ENCODE data around the gene SDSL.

The SDSL gene, protein sequence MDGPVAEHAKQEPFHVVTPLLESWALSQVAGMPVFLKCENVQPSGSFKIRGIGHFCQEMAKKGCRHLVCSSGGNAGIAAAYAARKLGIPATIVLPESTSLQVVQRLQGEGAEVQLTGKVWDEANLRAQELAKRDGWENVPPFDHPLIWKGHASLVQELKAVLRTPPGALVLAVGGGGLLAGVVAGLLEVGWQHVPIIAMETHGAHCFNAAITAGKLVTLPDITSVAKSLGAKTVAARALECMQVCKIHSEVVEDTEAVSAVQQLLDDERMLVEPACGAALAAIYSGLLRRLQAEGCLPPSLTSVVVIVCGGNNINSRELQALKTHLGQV

DNA sequence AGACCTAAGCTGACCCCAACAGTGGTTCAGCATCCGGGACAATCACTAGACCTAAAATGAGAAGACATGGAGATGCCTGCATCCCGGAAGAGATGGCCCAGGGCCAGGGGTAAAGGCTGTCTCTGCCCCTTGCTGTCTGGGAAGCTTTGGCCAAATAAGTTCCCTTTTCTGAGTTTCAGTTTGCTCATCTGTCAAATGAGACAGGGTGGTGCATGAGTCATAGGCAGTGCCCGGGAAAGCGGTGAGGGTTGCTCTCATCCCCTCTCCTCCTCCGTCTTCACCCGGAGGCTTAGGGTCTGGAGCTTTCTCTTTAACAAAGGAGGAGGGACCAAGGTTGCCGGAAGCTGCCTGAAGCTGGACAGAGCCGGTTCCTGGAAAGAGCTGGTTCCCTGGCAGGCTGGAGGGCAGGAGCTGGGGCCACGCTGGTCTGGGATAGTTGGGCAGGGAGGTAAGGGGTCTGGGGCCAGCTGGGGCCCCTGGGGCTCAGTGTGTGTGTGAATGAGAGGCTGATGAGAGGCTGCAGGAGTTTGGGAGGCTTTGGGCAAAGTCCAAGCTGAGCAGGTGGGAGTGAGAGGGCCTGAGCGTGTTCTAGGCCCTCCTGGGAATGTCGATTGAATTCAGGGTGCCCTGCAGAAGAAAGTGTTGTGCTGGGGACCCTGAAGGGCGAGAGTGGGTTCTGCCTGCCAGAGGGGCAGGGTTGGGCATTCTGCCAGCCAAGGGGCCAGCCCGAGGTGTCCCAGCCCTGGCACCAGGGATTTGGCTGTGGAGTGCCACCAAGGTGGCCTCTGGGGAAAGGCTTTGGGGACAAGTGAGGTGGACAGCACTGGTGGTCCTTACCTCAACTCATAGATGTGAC lies at the start of gene SDSL:
SDSL (plus strand) TSS at position 351 of the 856 bp plus-strand sequence. CDS start 5,603 bp downstream, outside the sequence.
- no peak for FAIRE-seq
- peak; percentile 92 for DNase-seq (ENCODE audit: low spot score)

DNA sequence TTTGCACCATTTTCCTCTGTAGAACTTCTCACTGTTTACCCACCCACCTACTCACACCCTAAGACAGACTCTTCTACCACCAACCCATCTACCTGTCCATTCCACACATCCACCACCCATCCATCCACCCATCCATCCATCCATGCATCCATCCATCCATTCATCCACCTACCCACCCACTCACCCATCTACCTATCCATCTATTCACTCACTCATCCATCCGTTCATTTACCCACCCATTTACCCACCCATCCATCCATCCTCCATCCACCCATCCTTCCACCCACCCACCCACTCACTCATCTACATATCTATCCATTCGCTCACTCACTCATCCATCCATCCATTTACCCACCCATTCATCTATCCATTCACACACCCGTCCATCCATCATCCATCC lies 48.7 kb upstream of the SDSL start:
- FAIRE-seq (peak; percentile 61), DNase-seq (ENCODE audit: low spot score) (no peak)

DNA sequence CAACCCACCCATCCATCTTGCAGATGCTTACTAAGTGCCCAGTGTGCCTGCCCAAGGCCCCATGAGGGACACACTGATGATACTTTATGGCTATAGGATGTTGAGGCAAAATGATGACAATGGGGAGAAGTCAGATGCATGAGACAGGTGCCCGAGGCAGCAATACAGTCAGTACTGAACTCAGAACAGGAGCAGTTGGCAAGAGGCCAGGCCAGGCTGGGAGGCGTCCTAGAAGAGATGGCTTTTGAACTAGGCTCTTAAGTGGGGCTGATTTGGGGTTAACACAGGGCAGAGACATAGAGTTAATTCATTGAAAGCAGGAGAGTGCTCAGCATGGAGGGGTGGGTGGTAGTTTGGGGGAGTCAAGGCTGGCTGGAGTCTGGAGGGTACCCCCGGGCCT lies 48.2 kb upstream of the SDSL start:
- DNase-seq (ENCODE audit: low spot score): no peak
- FAIRE-seq: no peak

DNA sequence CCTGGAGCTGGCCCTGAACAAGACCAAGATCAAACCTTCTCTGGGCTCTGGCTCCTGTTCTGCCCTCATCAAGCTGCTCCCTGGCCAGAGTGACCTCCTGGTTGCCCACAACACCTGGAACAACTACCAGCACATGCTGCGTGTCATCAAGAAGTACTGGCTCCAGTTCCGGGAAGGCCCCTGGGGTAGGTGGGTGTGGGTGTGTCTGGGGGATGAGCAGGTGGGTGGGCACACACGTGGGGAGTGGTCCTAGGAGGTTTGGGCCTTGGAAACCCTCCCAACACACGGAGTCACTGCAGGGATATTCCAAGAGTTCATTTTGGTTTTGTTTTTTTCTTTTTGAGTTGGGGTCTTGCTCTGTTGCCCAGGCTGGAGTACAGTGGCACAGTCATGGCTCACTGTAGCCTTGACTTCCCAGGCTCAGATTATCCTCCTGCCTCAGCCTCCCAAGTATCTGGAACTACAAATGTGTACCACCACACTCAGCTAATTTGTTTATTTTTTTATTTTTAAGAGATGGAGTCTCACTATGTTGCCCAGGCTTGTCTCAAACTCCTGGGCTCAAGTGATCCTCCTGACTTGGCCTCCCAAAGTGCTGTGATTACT lies 47.3 kb upstream of the SDSL start:
- FAIRE-seq: no peak
- no peak for DNase-seq (ENCODE audit: low spot score)

DNA sequence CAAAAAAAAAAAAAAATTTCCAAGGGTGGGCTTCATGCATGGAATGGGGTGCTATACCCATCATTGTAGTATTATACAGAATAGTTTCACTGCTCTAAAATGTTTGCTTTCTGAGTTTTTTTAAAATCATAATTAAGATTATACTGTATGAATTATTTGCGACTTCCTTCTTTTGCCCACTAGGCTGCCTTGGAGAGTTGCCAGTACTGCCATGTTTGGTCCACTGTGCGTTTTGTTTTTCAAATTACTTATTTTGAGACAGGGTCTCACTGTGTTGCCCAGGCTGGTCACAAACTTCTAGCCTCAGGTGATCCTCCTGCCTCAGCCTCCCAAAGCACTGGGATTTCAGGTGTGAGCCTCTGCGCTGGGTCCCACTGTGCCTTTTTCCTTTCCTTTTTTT lies 43.9 kb upstream of the SDSL start:
- no peak for DNase-seq (ENCODE audit: low spot score)
- no peak for FAIRE-seq

DNA sequence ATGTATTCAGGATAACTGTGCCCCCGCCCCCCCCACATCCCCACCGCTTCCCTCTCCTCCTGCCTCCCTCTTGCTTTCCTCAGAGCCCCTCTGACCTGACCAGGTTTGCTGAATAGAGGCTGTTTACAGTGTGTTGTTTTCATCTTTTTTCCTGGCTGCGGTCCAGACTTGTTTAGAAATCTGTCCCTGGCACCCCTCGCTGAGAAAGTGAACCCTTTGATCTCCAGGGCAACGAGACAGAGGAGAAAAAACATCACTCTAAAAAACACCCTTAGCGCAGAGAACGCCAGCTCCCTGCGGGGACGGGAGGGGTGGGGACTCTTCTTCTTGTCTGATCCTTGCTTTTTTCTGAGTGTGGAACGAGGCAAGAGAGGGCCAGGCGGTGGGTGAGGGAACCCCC lies 41.0 kb upstream of the SDSL start:
- no peak for FAIRE-seq
- DNase-seq (ENCODE audit: low spot score): no peak

DNA sequence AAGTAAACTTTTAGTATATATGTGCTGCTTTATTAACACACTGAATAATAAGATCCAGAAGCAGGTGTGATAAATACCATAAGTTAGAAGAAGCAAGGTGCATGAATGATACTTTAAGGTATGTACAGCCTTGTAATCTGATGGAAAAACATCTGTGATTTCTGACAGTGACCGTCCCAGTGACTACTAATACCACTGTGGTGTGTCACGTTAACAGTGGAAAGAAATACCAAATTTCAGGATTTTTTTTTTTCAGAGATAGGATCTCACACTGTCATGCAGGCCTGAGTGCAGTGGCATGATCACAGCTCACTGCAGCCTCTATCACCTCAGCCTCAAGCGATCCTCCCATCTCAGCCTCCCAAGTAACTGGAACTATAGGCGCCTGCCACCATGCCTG lies 40.0 kb upstream of the SDSL start:
- DNase-seq (ENCODE audit: low spot score) (no peak), FAIRE-seq (no peak)

DNA sequence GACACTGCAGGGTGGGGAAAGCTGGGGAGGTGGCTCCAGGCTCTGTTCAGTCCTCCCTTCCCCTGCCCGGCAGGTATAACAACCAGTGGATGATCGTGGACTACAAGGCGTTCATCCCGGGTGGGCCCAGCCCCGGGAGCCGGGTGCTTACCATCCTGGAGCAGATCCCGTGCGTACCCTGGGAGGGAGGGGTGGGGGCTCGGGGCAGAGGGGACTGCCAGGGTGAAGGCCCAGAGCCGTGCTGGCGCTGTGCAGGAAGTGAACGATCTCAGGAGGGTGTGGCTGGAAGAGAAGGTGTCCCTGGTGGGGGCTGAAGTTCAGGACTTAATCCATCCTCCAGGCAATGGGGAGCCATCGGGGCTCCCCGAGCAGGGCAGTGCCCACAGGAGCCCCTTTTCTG lies 37.4 kb upstream of the SDSL start:
- FAIRE-seq (no peak), DNase-seq (ENCODE audit: low spot score) (no peak)

DNA sequence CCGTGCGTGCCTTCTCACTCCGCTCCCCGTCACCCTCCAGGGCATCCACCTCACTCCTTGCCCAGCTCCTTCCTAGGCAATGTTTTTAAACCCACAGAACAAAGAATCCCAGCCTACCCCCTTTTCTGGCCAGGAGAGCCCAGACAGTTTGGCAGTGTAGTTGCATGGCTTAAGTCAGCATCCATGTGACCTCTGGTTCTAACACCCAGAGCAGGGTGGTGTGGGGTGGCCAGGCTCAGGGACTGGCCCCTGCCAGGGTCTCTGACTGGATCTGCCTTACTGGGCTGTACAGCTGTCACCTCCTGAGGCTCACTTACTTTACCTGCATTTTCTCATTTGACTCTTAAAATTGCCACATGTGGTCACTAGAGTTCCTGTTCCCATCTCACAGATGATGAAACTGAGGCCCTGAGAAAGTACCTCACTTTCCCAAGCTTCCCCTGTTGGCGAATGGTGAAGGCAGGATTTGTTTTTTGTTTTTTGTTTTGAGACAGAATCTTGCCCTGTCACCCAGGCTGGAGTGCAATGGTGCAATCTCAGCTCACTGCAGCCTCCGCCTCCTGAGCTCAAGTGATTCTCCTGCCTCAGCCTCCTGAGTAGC lies 36.8 kb upstream of the SDSL start:
- DNase-seq (ENCODE audit: low spot score) (no peak), FAIRE-seq (no peak)

DNA sequence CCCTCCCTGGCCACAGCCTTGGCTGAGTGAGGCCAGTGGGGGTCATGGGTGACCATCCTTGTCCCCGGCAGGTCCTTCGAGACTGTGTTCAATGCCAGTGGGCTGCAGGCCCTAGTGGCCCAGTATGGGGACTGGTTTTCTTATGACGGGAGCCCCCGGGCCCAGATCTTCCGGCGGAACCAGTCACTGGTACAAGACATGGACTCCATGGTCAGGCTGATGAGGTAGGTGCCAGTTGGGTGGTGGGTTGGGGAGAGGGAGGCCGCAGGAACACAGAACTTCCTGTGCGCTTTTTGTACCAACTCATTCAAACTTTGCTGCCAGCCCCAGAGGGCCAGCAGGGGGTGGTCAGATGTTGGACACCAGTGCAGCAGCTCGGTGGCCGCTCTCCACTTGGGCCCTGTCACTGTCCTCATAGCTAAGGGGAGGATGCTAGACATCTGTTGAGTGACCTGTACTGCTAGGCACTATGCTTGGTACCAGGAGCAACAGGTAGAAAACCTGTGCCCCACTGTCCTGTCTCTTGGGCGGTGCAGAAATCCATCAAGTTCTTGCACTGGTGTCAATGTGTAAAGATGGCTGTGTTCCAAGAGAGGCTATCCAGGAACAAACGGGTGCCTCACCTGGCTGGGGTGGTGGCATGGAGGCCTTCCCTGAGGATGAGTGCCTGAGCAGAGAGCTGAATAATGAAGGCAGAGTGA lies 35.2 kb upstream of the SDSL start:
- no peak for FAIRE-seq
- DNase-seq (ENCODE audit: low spot score): no peak

DNA sequence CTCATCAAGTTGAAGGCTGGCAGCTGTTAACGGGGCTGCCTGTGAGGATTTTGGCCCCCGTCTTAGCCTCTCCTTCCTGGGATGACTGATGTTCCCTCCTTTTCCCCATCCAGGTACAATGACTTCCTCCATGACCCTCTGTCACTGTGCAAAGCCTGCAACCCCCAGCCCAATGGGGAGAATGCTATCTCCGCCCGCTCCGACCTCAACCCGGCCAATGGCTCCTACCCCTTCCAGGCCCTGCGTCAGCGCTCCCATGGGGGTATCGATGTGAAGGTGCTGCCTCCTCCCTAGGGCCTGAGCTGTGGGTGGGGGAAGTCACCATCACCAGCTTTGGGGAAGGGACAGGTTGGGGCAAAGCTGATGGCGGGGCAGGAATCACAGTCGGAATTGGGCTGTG lies 34.5 kb upstream of the SDSL start:
- FAIRE-seq (no peak), DNase-seq (ENCODE audit: low spot score) (no peak)

DNA sequence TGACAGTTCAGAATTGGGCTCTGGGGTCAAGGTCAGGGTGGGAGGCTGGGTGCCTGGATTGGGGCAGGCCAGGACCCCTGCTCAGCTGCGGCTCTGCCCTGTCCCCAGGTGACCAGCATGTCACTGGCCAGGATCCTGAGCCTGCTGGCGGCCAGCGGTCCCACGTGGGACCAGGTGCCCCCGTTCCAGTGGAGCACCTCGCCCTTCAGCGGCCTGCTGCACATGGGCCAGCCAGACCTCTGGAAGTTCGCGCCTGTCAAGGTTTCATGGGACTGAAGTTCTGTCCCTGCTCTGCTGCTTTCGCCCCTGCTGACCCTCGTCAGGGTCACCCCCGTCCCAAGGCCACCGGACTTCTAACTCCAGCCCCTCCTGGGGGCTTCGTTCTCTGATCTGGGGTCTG lies 33.8 kb upstream of the SDSL start:
- no peak for FAIRE-seq
- no peak for DNase-seq (ENCODE audit: low spot score)

DNA sequence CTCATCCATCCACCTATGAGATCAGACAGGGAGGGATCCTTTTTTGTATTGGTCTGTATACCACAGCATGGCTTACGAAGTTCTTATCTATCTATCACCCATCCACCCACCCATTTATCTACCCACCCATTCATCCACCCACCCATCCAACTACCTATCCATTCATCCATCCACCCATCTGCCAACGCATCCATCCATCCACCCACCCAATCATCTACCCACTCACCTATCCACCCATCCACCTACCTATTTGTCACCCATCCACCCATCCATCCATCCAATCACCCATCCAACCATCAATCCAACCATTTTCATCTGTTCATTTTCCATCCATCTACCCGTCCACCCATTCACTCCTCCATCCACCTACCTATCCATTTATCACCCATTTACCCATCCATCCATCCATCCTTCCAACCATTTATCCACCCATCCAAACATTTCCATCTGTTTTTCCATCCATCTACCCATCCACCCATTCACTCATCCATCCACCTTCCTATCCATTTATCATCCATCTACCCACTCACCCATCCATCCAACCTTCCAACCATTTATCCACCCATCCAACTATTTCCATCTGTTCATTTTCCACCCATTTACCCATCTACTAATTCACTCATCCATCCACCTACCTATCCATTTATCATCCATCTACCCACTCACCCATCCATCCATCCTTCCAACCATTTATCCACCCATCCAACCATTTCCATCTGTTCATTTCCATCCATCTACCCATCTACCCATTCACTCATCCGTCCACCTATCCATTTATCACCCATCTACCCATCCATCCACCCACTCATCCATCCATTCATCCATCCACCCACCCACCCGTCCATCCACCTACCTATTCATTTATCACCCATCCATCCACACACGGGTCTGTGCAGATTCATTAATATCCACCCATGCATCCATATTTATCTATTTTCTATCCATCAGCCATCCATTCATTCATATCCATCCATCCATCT lies 31.8 kb upstream of the SDSL start:
- FAIRE-seq (peak; percentile 92), DNase-seq (ENCODE audit: low spot score) (no peak)

DNA sequence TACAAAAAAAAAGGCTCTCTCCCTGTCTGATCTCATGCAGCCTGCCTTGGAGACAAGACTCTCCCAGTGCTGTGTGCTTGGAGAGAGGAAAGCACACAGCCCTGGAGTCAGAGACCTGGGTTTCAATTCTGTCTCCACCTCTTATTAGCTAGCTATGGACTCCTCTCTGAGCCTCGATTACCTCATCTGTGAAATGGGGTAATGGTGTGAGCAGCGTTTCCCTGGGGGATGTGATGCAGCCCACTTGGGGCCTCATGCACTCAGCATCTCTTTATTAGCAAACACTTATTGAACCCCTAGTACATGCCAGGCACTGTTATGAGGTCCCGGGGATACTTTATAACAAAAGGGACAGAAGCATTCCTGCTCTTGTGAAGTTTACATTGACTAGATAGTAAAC lies 31.0 kb upstream of the SDSL start:
- FAIRE-seq: no peak
- DNase-seq (ENCODE audit: low spot score): no peak

DNA sequence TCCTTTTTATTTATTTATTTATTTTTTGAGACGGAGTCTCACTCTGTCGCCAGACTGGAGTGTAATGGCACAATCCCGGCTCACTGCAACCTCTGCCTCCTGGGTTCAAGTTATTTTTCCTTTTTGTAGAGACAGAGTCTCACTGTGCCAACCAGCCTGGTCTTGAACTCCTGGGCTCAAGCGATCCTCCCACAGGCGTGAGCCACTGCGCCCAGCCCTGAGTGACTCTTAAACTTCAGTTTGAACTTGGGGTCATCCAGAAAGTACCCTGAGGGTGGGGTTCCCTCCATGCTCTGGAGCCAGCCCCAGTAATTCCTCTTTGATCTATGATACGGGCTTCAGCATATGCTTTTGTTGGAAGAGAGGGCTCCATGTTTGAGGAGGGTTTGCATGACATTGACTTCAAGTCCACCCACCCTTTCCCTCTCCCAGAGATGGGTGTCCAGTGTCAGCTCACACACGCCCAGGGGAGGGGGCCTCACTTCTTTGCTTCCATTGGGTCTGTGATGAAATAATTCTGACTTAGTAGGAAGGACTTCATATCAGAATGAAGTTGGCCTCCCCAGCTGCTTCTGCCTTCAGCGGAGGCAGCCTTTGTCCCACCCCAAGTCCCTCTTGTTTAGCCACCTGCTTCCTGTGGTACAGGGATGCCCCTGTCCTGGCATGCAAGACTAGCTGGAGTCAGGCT lies 30.4 kb upstream of the SDSL start:
- DNase-seq (ENCODE audit: low spot score) (no peak), FAIRE-seq (no peak)

DNA sequence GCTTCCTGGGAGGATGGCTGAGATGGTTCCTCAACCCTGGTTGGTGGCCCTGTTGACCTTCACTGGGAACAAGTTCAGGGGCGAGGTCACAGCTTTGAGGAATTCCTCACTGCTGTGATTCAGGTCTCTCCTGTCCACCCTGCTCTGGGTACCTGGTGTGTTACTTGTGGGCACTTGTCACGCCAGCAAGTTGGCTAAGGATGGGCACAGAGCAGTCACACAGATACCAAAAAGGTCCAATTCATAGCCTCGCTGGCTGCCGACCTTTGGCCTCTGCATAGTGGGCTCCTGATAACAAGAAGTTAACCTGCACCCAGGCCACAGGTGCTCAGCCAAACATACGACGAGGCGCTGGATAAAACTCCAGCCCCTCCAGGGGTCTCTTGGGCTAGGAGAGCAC lies 29.7 kb upstream of the SDSL start:
- DNase-seq (ENCODE audit: low spot score): no peak
- FAIRE-seq: no peak

DNA sequence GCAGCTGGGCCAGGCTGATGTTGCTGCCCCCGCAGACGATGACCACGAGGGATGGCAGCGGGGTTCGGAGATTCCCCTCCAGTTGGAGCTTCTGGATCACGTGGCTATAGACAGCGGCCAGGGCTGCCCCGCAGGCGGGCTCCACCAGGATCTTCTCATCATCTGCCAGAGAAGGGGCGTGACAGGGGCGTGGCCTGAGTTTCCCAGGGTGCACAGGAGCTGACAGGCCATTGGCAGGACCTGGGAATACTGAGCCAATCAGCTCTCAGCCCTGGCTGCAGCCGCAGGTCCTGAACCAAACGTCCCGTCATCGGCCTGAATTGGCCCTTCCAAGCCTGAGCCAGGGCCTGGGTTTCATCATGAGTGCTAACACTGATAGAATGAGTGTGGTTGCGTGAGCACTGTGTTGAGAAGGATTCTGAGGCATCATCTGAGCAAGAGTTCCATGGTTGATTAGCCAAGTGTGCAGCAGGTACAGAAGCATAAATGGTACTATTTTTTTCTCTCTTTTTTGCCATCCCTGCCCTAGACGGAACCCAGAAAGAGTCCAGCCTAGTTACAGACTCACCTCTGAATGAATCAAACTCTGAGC lies 29.1 kb upstream of the SDSL start:
- DNase-seq (ENCODE audit: low spot score) (no peak), FAIRE-seq (no peak)

DNA sequence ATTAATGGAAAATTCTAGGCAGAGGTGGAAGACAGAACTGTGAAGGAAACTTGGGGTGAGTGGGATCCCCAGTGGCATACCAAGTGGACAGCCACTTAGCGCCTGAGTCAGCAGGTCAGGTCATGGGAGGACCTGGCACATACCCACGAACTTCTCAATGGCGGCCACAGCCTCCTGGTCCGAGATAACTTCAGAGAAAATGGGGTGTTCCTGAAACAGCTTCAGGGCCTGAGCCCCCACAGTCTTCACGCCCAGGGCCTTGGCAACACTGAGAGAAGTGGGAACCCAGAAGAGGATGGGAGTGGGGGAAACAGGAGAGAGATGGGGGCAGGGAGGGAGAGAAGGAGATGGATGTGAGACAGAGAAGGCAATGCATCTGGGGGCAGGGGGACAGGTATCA lies 28.4 kb upstream of the SDSL start:
- FAIRE-seq (no peak), DNase-seq (ENCODE audit: low spot score) (no peak)

DNA sequence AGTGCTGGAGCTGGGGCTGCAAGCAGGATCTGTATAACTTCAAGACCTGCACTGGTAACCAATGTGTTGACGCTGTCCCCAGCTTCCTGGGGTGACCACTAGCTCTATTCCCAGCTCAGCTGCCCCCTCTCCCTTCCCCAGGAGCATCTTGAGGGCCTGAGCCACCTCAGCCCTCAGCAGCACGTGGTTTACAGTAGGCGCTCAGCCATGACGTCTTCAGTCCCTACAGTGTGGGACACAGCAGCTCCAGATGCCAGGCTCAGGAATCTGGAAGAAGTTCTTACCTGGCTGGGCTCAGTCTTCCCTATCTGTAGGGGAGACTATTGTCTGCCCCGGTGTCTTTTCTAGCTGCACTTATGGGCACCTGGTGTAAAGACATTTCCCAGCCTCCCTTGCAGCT lies 27.1 kb upstream of the SDSL start:
- no peak for DNase-seq (ENCODE audit: low spot score)
- FAIRE-seq: no peak

Measured in urothelium cell line (cell line).